Measurements from ENCODE around the gene MIR17HG.

The MIR17HG gene

DNA sequence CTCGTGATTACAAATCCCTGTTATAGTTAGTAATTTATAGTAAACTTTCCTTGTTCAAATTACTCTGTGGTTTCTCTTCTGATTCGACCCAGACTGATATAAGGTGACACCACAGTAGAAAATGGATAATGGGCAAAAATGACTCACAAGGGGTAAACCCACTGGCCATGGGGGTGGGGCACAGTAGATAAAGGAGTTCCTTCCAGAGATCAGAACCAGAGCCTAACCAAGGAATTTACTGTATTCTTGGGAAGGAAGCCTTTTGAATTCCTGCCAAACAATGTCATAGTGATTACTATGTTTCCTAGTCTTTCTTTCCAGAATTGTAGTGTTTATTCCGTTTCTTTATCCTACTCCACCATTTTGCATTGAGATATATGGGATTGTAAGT lies 21.9 kb downstream of the MIR17HG start:
- DNase-seq: no peak

DNA sequence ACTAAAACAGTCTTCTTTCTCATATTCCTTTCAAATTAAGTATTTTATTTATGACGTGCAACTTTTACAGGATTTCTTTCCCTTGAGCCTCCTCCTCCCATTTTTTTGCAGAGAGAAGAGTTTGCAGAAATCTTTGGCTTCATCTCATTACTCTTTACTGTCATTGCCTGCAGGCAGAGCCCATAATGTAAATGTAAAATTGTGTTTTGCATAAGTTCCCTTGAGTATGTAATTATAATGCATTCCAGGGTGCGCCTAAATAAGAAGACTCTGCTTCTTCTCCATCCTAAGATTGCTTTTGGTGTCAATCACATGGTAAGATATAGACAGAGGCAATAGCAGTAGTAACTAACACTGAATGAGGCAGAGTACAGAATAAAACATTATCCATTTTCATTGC lies 23.0 kb downstream of the MIR17HG start:
- no peak for DNase-seq

DNA sequence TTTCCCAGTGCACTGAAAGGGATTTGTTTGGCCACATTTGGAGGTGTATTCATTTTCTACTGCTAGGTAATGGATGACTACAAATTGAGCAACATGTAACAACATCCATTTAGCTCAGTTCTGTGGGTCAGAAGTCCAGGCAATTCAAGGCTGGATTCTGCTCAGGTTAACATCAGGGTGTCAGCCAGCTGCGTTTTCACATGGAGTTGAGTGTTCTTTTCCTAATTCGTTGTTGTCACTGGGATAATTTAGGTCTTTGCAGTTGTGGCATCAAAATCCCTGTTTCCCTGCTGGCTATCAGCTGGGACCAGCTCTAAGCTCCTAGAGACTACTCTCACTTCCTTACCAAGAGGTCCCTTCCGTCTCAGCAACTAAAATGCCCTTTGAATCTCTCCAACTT lies 25.4 kb downstream of the MIR17HG start:
- no peak for DNase-seq

DNA sequence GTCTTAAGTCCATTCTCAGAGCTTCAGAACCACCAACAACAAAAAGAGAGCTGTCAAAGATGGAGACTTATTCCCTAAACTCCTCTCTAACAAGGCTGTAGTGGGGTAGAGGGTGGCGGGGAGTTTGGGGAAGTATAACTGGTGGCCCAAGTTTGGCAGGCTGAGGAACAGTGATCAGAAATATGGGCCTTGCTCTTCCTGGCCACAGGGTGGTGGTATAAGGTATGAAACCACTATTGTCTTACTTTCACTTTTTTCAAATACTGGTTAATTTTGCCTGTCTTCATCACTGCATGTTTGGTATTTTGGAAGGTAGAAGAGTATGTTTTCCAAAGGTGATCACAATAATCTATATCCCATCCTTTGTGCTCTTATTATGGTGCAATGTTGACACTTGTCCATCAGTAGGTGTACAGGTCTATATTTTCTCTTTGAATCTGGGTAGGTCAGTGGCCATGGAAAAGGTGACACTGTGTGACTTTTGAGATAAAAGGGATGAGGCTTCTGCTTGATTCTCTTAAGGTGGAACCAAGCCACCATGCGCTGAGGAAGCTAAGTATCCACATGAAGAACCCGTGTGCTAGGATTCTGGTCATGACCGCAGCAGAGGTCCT lies 27.7 kb downstream of the MIR17HG start:
- DNase-seq: no peak

DNA sequence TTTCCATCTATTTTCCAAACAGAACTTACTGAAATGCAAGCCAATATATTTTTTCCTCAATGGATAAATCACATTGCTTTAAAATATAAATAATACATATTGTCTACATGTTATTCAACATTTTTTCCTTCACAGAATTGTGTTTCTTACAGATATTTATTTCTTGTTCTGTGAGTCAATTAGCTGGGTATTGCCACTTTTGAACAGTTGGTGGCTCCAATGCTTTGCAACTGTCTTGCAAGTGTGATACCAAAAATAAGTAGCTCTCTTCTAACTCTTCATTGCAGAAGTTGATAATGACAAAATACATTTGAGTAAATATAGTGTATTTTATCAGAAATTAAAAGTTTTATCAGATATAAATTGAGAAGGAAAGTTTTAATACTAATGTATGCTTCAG lies 33.9 kb downstream of the MIR17HG start:
- no peak for DNase-seq

DNA sequence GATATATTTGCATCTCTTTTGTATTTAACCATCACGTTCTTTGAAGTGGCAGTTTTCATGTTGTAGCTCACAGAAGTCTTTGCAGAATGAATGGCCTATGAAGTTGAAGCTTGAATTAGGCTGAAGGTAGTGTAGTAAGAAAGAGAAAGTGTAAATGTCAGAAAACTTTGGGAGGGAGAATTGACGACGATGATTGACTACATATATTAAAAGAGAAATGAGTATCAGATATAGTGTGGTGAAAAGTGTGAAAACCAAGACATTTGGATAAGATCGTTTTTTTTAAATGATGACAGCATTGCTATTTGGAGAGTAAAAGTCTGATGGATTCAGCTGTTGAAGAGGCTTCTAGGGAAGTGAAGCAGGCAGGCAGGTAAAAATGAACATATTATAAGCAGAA lies 36.3 kb downstream of the MIR17HG start:
- DNase-seq: no peak

DNA sequence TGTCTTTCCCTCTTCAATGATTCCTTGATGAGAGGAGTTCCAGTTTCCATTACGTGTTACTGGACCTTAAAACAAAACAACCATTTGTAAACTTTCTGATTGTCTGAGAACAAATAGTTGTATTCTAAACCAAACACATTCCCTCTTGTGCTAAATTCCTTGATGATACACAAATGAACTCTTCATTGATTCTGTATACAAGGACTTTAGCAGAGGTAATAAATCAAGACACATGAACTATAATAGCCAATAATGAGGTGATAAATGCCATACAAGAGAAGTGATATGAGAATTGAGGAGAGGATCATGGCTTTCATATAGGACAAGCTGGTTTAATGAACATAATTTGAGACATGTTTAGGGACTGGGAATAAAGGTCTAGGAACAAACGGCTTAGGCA lies 37.4 kb downstream of the MIR17HG start:
- no peak for DNase-seq

DNA sequence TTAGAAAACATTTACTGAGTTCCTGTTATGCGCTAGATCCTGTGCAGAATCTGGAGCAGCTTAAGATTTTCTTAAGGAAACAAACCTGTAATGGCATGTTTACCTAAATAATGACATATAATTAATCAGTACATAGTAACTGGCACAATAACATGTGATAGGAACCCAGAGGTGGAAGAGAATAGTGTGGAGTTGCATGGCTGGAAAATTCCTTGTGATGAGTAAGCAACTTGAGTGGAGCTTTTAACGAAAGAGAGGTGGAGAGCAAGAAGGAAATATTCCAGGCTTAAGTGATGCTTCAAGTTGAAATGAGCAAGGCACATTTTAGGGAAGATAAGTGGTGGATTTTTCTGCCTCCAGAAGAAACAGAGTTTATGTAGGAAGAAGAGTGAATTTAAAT lies 41.7 kb downstream of the MIR17HG start:
- DNase-seq: no peak

DNA sequence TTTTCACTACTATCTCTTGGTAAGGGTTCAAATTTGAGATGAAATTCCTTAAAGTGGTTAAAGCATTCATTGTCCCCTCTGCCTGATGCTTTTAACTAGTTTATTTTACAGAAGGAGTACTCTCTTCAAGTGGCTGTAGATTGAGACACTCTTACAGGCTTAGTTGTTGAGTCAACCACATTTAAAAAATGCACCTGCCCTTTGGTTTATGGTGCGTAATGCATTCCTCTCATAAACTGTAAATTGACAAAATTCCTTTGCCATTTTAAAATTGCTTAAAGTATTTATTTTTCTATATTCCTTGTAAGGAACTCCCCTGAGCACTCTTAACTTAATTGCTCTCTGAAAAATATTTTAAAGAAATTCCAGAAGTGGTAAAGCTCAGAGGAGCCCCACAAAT lies 50.1 kb downstream of the MIR17HG start:
- DNase-seq: no peak

DNA sequence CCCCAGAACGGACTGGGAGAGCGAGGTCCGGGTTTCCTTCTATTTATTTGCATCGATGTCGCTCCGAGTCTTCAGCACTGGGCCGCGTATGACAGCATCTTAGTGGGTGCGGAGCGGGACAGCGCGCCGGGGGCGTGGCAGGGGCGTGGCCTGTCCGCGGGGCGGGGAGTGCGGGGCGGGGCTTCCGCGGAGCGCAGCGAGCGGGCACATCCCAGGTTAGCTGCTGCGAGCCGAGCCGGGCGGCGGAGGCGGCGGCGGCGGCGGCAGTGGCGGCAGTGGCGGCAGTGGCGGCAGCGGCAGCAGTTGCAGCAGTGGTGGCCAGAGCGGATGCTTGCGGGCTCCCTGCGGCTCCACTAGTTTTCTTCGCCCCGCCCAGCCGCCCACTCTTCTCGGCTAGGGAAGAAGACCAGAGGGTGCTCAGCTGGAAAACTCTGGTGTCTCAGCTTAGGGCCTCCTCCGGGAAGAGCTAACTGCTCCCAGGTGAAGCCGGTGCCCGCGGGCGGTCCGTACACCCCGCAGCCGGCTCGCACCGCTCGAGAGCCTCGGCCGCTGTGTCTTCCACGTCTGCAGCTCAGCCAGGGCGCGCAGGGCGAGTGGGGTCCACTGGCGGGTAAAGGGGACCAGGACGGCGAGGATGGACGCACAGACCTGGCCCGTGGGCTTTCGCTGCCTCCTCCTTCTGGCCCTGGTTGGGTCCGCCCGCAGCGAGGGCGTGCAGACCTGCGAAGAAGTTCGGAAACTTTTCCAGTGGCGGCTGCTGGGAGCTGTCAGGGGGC lies 51.1 kb downstream of the MIR17HG start, which contains the start of gene GPC5:
TSS of gene GPC5 (plus strand) at position 209 of the 776 bp plus-strand sequence.
- peak; percentile 83 for DNase-seq

DNA sequence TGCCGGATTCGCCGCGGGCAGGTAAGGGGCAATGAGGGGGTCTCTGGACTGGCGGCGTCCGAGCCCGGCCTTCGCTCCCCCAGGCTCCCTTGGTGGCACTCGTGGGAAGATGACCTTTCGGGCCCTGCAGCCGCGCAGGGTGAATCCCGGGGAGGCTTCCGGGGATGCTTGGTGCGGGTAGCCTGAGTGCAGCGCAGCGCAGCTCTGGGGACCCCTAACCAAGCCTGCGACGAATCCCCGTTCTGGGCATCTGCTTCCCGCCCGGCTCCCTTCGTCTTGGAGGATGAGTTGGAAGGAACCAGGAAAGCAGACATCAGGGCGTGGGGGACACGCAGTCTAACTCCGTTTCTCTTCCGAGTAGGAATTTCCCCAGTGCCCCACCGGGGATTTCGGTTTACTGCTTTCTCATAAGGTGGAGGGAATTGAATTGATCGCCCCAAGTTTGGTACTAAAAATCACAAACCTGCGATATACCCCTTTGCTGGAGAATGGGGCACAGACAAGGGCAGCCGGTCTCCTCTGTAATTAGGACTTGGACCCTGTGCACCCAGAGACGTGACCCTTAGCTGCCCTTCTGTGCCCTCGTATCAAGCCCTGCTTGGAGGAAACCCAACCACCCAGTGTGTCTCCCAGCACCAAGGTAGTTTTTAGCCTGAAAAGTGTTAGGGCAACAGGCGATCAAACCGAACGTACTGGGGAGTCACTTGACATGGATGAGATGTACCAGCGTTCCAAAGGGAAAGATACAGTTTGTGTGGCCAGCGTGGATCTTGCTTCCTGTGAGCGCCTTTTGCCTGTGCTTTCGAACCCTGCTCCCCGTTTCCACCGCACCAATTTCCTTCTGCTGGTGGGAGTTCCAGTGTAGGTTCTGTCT lies 51.9 kb downstream of the MIR17HG start:
- DNase-seq: peak; percentile 44

DNA sequence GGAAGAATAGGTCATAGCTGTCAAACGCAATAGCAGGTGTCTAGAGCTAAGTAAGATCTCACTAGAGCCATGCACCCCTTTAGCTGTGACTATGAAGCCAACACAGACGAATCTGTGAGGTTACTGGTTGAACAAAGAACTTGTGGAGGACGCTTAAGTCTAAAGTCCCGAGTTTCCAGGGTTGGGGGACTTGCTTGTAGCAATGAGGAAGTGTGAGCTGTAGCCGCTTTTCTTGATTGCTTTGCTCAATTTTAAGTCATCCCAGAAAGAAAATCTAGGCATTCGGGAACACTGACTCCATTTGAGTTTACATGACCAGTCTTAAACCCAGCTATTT lies 52.5 kb downstream of the MIR17HG start:
- DNase-seq: no peak

DNA sequence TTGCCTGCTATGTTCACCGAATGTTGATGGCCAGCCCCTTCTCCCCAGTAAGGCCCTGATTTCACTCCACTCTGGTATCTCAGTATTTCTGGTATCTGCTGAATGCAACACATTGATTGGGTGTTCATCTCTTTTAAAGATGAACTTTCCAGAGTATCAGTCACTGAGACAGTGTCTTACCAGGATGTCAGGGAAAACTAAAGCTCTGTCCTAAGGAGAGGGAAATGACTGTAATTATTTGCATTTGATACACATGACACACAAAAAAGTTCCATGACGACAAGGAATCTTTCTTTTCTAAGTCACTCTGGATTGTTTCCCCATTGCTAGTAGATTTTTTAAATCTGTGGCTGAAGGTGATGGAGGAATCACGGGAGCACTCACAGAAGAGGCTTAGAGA lies 53.2 kb downstream of the MIR17HG start:
- no peak for DNase-seq

DNA sequence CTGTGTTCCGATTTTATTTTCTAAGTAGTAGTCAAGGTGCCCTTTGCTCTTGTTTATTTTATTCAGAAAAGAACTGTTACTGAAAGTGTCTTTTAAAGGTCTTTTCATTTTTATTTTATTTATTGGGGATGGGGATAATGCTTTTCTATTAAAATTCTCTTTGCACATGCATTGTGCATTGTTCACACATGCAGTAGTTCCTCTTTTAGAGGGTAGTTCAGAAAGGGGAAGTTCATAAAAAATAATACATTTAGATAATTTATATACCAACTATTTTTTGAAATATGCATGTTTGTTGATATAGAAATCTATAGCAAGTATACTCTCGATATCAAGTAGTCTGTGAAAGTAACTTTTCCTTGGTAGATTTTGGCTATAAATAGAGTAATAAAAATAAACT lies 54.4 kb downstream of the MIR17HG start:
- DNase-seq: no peak

Measured in right forelimb (tissue), 1 donor.